Effector CD4-positive, alpha-beta T cell (primary cell): ENCODE measurements around the gene NPY5R. TPM values are rescaled to one million over a fixed set of nuclear protein-coding genes. Genes with fewer than 3 reads are reported as not detected.

Experiments
- DNase-seq: peaks from one replicate; pipeline ENCODE4 v3.0.0-alpha.2; 2020
- total RNA-seq: gene quantifications from one replicate; lab custom pipeline; 2026; lab: John Stamatoyannopoulos, UW

The NPY5R gene
- not detected for total RNA-seq

- no peak for DNase-seq
Observed at GRCh38 chr4:163343604-163344146, at the start of gene NPY5R. TSS of gene NPY5R (plus strand) at chr4:163343892. CDS start at chr4:163350274, 6,382 bp downstream.

- DNase-seq = no peak
Observed at GRCh38 chr4:163295138-163295537, 48.6 kb upstream of the NPY5R start.

GRCh38 chr4:163300445-163300844 lies 43.2 kb upstream of the NPY5R start:
- DNase-seq = no peak

- DNase-seq = no peak
Observed at GRCh38 chr4:163303069-163303468, 40.6 kb upstream of the NPY5R start.

GRCh38 chr4:163309466-163309865 lies 34.2 kb upstream of the NPY5R start:
- DNase-seq = no peak

- DNase-seq = no peak
Observed at GRCh38 chr4:163317110-163317509, 26.6 kb upstream of the NPY5R start.

- DNase-seq = no peak
Observed at GRCh38 chr4:163330916-163331628, 12.6 kb upstream of the NPY5R start.

- DNase-seq = no peak
Observed at GRCh38 chr4:163331629-163332376, 11.9 kb upstream of the NPY5R start.

GRCh38 chr4:163332526-163333406 lies 10.9 kb upstream of the NPY5R start, which contains the start of gene NPY1R:
TSS of gene NPY1R (minus strand) at chr4:163332596. CDS start at chr4:163326554, 6,042 bp downstream.
- DNase-seq = no peak

GRCh38 chr4:163335384-163335783 lies 8.3 kb upstream of the NPY5R start:
- no peak for DNase-seq

GRCh38 chr4:163344147-163345125 lies 744 bp downstream of the NPY5R start:
- DNase-seq = no peak

- no peak for DNase-seq
Observed at GRCh38 chr4:163350672-163351071, 7.0 kb downstream of the NPY5R start.

- no peak for DNase-seq
Observed at GRCh38 chr4:163353054-163353453, 9.4 kb downstream of the NPY5R start.

- DNase-seq = no peak
Observed at GRCh38 chr4:163356104-163356503, 12.4 kb downstream of the NPY5R start.

- no peak for DNase-seq
Observed at GRCh38 chr4:163367651-163368050, 24.0 kb downstream of the NPY5R start.

- DNase-seq = no peak
Observed at GRCh38 chr4:163372029-163372428, 28.3 kb downstream of the NPY5R start.

GRCh38 chr4:163378661-163379060 lies 35.0 kb downstream of the NPY5R start:
- DNase-seq = no peak

GRCh38 chr4:163380703-163381102 lies 37.0 kb downstream of the NPY5R start:
- DNase-seq = no peak

- no peak for DNase-seq
Observed at GRCh38 chr4:163382178-163382869, 38.6 kb downstream of the NPY5R start.

- no peak for DNase-seq
Observed at GRCh38 chr4:163384434-163384833, 40.7 kb downstream of the NPY5R start.

GRCh38 chr4:163384926-163385325 lies 41.2 kb downstream of the NPY5R start:
- no peak for DNase-seq
